Epithelial cell of esophagus (primary cell): Measurements from ENCODE around the gene BICC1.
A peak's percentile ranks its signal among the peaks of the same experiment; 100 is the strongest.

Experiments
- DNase-seq: peaks from one replicate; pipeline ENCODE4 v3.0.0; 2010; ENCODE audit warnings: low read depth
- H3K4me3 ChIP-seq: 2 replicates; pipeline ENCODE4 v1.5.1; 2011; ENCODE audit warnings: mild to moderate bottlenecking, low read length, control low read depth
- TF ChIP-seq, protein P1 (sequence below): IDR thresholded peaks from 2 replicates; pipeline ENCODE4 v1.5.1; 2011; ENCODE audit warnings: low read depth, mild to moderate bottlenecking, low read length, control low read depth, inconsistent platforms; ENCODE audit not compliant: insufficient read depth; ENCODE audit errors: missing control alignments

Gene BICC1

DNA sequence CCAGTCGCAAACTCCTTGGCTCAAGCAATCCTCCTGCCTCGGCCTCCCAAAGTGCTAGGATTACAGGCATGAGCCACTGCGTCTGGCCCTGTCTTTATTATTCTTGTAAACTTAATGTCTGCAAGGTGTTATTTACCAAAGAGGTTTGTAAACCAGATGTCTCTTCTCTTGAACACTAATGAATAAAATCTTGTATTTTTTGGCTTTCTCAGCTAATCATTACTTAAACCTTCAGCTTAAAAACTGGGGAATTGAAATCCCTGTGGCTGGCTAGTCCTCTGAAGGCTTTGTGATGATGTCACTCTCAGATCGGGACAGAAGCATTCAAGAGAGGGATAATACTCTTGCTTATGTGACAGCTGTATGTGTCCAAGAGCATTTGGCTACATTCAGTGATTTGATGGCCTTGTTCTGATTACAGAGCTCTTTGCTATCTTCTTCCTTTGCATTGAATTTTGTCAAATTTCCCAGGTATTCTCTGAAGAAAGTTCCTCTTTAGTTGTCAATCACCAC is 130.3 kb downstream of the BICC1 start:
- TF ChIP-seq, protein P1, sequence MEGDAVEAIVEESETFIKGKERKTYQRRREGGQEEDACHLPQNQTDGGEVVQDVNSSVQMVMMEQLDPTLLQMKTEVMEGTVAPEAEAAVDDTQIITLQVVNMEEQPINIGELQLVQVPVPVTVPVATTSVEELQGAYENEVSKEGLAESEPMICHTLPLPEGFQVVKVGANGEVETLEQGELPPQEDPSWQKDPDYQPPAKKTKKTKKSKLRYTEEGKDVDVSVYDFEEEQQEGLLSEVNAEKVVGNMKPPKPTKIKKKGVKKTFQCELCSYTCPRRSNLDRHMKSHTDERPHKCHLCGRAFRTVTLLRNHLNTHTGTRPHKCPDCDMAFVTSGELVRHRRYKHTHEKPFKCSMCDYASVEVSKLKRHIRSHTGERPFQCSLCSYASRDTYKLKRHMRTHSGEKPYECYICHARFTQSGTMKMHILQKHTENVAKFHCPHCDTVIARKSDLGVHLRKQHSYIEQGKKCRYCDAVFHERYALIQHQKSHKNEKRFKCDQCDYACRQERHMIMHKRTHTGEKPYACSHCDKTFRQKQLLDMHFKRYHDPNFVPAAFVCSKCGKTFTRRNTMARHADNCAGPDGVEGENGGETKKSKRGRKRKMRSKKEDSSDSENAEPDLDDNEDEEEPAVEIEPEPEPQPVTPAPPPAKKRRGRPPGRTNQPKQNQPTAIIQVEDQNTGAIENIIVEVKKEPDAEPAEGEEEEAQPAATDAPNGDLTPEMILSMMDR = no peak
- DNase-seq = no peak
- H3K4me3 ChIP-seq = no peak overlapping the region

DNA sequence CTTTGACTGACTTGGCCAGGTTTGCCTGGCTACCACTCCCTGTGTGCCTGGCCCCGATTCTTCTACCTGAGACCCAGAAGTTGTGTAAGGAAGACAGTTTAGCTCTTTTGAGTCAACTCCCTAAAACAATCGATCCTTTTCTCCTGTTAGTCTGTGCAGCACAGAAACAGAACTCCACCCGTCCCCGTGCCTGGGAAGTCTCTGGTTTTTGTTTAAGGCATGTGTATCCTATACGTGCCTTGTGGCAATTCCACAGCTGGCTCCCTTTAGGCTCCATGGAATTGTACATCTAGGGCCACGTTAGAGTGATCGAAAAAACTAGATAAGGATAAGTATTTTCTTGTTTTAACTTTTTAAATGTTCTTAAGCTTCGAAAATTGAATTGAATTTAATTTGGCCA is 131.6 kb downstream of the BICC1 start:
- no peak overlapping the region for H3K4me3 ChIP-seq
- DNase-seq = no peak
- TF ChIP-seq, protein P1 = no peak

DNA sequence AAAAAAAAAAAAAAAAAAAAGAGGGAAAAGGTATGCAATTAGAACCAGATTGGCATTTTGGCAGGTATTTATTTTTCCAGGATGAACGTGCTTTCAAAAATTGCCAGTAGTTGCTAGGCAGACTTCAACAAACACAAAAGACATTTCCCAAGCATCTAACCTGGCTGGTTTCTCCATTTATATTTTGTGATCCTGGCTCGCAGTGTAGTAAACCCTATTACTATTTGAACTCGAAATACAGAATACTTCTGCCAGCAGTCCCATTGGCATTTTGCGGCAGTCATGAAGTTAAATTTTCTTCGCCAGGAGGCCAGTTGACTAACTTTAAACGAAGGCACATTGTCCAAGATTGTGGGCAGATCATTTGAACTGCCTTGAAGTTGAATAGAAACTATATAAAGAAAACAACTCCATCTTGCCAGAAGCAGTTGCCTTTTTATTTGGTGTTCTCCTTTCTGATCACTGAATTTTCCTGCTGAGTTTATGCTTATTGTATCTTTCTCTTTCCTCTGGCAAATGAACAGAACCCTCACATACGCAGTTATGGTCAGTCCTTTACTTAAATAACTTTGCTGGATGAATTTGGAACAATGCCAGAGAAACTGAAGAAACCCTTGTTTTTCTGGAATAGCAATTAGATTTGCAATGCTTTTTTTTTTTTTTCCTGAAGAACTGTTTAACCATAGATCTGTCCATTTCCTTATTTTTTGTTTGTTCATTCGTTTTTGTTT is 132.9 kb downstream of the BICC1 start:
- peak; percentile 64 for DNase-seq
- H3K4me3 ChIP-seq = no peak overlapping the region
- TF ChIP-seq, protein P1 = no peak

DNA sequence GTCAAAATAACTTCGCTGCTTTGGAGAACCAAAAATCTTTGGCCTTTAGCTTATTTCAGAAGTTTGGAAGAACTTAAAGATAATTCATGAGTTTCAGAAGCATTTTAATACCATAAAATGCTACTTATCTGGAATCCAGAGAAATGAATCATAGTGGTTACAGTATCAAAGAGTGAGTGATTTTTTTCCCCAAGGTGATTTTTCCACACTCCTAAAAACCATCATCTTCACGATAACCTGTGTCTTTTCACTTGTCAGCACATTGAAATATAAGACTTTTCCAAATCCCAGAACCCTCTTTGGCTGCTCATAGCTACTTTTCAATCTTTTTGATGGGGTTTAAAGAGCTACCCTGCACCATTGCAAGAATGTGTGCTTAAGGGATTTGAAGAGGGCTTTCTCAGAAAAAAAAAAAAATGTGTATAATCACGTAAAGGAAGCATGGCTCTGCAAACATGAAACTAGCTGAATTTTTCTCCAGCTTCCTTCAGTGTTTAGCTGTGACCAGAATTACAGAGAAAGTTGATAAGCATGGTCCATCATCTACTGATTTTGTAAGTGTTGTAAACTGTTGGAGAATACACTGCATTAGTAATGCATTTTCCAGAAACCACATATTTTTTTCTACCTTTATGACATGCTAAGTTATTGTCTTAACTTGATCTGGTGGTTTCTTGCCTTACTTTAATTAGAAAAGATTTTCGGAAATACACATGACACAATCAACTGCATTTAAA is 134.9 kb downstream of the BICC1 start:
- TF ChIP-seq, protein P1 = no peak
- DNase-seq = peak; percentile 61
- H3K4me3 ChIP-seq = no peak overlapping the region

DNA sequence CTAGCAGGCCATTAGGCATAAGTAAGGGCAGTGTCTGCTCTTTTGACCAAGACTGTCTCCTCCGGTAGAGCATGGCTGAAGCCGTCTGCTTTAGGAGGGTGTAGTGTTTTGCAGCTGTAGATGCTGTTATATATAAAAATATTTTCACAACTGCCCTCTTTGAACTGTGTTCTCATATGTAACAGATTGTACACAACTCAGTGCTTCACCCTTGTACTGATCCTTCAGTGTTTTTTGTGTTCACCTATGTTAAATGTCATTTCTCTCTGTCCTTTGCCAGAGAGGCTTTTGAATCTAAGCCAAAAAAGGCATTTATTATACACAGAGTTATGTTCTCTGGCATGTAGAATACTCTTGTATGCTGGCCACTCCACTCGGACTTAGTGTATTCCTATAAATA is 135.5 kb downstream of the BICC1 start:
- no peak overlapping the region for H3K4me3 ChIP-seq
- TF ChIP-seq, protein P1 = no peak
- DNase-seq = no peak

DNA sequence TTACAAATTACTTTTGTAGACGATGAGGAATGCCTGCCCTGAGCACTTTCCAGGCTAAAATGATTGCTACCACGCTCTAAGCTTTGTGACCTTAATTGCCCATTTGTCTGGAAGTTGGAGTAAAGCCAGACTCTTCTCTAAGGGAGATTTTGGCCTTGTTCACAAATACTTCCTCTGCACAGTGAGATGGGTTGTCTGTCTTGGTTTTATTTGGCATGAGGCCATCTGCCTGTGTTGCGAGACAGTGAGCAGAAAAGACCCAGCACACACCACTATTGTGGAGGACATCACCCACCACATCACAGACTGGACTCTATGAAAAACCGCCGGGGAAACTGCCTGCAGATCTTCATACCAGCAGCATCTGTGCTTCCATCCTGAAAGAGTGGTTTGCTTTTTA is 138.4 kb downstream of the BICC1 start:
- TF ChIP-seq, protein P1 = no peak
- H3K4me3 ChIP-seq = no peak overlapping the region
- DNase-seq = no peak
